GM19372 (cell line): ENCODE data around the gene HAND2.

Experiments used
- ATAC-seq: cut with Tn5 transposase; IDR thresholded peaks from one replicate; pipeline ENCODE4 v1.9.1; 2021; ENCODE audit warnings: mild to moderate bottlenecking, low read depth, moderate library complexity; ENCODE audit not compliant: unreplicated experiment

The HAND2 gene

DNA sequence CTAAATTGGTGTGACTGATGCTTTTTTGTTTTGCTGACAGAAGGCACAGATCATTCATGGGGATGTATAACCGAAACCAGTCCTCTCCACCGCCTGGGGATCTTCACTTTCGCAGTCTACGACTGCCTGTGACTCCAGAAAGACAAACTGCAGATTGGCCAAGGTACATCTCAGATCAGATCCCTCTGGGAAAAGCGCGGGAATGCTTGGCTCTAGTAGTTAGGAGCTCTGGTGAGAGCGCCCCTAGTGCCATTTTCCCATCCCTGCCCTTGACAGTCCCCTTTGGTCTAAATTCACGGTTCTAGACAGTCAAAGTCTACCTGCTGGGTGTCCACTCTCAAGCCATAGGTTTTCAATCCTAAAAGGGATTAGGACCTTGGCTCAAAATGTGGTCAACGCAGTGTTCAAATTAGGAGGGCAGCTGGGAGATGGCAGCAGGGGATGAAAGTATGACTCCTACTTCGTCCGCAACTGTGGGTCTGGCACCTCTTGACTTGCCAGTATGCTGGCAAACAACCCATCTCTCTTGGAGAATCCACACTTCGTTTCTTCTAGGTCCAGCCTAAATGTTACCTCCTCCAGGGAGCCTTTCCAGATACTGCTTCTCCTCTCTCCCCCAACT lies 6.9 kb upstream of the HAND2 start:
- no peak for ATAC-seq

DNA sequence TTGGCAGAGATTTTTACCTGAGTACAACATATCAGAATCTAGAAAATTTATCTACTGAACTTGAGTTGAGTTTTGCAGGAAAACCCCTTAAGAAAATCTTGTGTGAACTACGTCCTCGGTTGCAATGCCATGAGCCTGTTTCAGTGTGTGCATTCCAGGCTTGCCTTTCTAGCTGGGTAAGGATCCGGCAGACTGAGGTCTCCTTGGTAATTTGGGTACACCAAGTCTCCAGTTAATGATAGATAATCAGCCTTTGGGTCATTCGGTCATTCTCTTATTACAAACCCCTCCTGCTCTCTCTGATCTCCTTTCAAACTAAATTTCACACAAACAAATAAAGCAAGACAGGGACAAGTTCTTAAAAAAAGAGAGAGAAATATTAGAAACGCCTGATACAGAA lies 5.9 kb upstream of the HAND2 start:
- ATAC-seq = no peak

DNA sequence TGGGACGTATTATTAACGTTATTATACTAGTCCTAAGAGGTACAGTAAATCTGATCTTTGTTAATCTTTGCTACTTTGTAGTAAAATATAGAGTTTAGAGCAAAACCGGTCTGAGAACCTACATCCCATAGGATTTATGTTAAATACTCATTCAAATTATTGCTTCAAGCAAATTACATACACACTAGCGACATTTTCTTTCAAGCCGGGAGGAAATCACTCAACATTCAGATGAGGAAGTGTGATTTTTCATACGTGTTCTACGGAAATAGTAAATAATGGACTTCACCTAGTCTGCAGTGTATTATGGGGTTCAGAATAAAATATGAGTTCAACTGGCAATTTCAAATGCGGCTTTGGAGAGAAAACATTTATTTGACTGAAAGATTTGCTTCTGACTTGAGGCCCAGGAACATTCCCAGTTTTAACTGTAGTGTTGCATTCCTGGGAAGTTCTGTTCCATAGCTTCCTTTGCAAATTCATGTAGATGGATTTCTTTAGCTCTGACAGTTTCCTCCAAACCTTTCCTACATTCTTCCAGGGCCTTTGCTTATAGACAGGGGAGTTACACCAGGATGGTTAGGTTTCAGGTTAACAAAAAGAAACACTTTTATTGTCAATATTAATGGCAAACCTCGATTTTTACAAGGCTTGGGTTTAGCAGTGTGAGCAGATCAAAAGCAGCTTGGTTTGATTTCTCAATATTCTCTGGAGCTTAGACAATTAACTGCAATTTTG lies 5.3 kb upstream of the HAND2 start:
- ATAC-seq = no peak

DNA sequence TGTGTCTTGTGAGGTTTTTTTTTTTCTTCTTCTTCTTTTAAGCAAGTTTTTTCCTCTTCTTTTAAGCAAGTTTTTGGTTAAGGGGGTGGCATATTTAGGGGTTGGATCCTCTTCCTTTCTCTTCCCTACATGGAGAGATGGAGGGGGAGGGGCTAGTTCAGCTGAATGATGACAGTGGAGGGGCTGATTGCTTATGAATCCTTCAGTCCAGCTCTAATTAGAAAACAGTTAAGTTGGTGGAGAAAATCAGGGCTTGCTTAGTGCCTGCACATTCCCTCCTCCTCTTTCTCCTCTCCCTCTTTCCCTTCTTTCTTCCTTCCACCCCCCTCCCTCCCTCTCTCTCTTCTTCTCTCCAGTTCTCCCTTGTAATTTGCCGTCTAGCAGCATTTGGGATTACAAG lies 4.4 kb upstream of the HAND2 start:
- ATAC-seq = no peak

DNA sequence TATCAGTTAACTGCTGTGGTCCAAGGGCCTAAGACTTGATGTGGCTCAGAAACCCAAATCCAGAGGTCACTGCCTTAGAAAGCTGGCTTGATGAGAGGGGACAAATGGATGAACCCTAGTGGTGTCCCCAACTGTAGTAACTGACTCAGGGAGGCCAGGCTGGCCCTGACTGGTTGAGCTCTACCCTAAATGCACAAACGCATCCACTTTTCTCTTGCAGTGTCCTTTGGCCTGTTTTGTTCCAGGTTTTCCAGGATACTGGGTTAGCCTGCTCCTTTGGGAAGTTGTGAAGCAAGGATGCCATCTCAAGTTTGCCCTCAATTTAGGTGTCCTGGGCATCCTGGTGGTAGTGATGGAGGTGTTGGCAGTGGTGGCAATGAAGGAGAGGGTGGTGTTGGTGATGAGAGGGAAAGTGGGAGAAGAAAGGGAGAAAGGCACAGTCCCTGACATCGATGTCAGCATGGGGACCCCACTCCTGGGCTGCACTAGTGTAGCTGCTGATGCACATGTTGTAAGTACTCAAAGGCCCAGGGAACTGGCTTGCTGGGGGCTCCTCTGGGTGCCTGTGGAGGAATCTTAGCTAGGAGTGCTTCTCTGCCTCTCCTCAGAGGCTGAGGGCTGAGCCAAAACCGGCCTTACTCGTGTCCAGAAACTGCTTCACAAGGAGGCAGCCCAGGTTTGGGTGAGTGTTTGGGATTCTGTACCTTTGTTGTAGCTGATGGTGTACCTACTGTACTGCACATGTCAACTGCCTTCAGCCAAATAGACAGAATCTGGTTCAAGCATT lies 2.9 kb upstream of the HAND2 start:
- no peak for ATAC-seq

DNA sequence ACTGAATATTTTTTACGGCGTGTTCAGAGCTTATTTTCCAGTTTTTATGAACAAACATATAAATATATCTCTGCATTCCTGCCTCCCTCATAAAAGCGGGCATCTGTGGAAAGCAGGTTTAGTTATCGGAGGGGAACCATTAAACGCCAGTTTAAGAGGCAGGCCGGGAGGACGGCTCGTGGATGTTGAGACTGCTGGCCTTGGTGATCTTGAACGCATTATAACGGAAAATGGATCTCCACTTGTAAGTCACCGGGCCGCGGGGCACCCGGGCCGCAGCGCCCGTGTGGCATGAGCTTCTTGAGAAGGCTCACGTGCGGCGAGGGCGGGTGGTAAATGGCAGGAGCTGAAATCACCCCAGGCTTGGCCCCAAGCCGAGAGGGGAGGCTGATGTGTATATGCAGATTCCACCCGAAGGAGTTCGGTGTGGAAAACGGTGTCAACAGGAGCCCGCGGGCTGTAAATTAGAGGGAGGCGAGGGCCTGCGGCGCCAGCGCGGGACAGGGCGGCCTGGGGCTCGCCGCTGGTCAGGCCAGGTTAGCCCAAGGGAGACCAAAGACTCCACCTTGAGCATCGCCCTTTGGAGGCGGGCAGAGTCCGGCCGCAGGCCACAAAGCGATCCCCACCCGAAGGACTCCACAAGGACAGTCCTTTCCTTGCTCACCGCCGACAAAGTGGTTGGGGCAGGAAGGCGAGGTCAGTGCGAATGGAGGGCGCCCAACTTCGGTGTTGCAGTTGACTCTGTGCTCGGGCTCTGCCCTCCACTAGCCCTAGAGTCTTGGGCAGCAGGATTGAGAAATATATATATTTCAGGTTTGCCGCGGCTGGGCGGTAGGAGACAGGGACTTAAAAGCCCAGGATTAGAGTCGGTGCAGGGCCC lies 1.3 kb upstream of the HAND2 start:
- no peak for ATAC-seq

DNA sequence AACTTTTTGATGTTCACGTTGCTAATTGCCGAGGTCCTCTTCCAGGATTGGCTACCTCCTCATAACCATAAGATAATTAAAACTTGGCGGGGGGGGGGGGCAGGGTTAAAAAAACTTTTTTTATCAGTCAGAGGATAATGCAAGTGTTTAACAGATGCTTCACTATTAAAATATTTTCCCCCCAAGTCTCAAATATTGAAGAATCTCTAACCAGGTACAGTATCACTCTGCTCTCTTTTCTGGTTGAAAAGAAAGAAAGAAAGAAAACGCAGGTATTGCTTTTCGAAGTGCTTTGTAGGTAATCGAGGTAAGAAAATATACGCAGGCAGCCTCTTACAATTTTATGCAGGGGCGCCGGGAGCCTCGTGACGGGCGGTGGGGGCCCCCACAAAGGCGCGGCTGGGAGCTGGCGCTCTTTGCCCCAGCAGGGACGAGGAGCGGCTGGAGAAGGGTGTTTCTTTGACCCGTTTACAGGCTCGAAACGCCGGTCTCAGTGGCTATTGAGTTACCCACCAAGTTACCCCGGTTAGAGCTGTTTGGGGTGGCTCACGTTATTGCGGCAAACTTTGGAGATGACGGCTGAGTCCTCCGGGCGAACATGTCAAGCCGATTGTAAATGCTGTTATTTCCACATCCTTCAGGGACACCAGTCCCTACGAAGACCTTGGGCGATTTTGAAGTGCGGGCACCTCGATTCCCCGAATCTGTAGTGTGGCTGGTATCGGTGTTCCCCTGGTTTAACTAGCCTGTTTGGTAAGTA lies 477 bp upstream of the HAND2 start:
- no peak for ATAC-seq

DNA sequence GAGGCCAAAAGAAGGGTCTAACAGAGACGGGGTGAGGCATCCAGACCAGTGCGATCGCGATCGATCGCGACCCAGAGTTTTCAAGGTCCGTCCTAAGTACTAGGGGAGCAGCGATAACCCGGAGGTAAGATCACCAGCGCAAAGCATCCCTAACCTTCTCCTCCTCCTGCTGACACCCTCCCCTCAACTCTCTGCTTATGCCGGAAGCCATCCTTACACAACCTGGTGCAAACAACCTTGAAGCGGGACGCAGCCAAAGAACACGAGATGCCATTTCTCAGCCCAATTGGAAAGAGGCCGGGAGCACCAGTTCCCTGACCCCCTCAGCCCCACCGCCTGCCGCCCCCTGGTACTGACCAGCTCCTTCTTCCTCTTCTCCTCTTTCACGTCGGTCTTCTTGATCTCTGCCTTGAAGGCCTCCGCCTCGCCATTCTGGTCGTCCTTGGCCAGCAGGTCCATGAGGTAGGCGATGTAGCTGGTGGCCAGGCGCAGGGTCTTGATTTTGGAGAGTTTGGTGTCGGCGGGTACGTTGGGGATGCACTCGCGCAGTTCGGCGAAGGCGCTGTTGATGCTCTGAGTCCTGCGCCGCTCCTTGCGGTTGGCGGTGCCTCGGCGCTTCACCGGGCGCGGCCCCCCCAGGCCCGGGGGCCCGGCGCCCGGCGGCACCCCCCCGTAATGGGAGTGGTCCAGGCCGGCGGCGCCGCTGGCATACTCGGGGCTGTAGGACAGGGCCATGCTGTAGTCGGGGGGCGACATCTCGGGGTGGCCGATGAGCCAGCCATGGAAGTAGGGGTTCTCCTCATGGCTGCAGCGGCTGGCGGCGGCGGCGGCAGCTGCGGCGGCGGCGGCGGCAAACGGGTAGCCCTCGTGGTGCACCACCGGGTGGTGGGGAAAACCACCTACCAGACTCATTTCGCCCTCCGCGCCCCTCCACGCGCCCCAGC lies 1.4 kb downstream of the HAND2 start:
- no peak for ATAC-seq

DNA sequence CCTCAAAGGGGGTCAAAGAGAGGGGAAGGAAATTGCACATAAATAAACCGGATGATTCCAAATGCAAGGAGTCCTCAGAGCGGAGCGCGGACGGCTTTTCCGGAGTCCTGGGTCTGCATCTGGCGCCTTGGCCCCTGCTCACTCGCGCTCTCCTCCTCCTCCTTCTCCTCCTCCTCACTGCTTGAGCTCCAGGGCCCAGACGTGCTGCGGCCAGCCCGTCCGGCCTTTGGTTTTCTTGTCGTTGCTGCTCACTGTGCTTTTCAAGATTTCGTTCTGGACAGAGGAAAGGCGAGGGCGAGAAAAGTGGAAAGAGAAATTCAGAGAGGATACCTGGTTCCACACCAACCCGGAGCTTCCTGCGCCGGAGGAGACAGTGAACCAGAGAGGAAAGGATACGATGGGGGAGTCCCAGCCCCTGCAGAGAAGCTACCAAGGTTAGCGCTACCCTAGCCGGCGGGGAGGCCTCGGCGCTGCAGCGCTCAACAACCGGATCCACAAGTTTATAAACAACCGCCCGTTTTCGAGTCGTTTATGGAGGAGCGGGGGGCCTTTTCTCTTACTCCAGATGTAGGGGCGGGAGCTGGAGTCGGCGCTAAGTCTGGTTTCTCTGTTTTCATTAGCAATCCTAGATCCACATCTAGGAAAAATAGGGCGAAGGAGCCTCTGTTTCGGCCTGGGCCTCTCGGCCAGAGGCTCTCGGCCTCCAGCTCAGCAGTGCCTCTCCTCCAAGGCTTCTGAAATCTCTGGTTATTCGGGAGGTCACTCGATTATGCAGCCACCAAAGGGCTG lies 2.7 kb downstream of the HAND2 start:
- no peak for ATAC-seq

DNA sequence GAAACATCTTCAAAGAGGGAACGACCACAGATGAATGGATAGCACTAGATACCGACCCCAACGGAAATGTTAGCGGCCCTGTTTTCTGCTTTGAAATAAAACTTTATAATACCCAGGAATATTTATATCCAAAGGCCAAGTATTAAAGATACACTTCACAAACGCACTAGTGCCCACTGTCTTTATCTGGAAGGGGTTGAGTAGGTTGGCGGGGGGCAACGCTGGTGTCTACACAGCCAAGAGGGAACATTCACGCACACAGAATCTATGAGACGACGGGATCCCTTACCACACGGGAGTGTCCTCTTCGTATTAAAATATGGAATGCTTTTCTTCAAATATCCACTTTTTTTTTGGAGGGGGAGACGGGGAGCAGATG lies 3.3 kb downstream of the HAND2 start:
- no peak for ATAC-seq

DNA sequence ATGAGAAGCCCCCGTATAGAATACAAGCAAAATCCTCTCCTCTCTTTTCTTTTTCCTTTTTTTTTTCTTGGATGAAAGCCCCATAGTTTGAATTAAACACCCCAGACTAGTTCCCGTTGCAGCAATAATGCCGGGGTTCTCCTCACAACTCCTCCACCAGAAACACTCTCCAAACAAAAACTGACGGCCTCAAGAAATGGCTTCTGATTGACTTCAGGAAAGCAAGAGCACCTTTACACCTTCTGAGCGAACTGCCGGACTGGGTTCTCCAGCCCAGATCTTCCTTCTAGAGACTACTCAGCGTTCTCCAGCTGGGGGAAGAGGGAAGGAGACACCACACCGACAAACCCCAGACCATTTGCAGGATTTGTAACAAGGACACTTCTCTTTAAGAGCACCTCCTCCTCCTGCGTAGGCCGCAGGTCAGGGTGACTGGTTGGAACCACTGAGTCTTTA lies 4.0 kb downstream of the HAND2 start:
- ATAC-seq = no peak

DNA sequence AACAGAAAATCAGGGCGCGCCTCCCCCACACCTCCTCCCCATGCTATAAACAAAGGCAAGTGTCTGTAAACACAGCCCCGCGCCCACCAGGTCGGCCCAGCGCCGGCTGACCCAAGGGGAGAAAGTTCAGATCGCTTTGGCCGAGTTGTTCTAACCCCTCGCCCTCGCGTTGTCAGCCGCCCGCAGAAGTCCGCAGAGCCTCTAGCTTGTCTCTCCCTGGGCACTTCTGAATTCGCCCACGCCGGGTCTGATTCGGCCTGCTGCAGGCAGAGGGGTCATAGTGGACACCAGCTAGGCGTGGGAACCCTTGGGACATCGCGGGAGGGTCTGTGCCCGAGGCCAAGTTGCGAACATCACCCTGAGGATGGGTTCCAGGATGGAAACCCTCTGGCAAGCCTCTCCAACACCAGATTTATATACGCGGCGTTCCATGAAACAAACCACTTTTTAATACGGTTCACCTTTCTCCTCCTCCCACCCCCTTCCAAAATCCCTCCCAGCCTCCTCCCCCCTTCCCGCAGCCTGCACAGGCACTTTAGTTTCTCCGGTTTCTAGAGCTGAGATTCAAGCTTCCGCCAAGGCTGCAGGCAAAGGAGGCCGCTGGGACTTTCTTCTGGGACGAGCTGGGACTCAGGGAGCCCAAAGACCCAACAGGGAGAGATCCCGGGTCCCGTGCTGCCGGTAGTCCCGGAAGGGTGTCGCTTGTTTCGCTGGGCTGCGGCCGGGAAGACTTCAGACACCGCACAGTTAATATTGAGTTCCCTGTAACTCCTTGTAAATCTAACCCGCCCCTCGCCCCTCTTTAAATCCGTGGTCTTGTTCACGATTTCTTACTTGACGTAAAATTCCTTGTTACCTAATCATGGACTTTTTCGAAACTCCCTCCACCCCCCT lies 4.7 kb downstream of the HAND2 start:
- ATAC-seq = no peak

DNA sequence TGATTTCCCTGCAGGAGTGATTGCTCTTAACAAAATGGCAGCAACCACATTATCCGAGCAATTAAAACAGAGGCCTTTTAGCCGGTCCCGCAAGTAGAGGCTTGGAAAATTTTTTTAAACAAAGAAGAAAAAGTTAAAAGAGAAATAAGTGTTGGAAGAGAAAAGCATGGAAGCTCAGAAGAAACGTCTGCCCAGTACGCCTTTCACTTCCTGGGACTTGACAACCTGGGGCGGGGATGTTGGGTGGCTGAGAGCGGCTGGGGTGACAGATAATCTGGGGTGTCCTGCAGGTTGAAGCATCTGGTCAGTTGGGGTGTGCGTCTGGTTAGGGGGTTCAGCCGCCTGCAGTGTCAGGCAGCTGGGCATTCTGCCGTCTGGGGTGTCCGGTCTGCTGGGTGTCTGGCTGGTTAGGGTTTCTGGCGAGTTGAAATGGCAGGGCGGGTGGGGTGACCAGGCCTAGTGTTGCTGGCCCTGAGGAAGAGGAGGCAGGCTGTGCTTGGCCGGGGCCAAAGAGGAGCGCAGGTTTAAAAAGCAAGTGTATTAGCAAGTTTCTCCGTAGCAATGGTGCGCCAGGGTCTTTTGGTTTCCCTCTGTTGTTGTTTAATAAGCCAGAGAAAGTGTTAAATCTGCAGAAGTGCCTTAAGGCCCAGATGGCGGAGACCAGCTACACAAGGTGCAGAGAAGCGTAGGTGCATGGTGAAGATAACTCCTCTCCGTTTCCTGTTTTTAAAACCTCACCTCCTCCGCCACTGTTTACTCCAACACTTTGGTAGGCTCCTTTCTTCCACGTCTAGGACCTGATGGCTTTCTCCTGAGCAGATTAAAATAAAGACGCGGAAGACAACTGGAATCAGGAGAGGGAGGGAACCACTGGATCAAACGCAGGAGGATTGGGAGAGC lies 5.6 kb downstream of the HAND2 start:
- ATAC-seq = no peak

DNA sequence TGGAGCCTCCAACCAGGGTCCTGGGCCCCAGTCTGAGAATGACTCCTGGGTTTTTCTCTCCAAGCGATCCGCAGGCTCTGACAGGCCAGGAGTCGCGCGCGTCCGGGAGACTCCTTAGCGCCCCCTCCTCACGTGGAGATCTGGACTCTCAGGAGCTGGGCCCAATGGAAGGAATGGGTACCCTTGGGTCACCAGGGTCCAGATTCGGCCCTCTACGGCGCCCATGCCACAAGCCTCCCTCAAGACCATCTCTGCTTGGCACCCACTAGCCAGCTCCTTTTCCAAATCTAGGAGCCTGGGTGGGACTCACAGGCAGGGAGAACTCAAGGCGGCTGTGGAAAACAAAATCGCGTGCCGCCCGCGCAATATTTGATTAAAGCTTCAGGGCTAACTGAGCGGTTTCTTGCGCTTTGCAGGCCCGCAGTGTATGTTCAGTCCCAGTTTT lies 7.1 kb downstream of the HAND2 start:
- no peak for ATAC-seq

DNA sequence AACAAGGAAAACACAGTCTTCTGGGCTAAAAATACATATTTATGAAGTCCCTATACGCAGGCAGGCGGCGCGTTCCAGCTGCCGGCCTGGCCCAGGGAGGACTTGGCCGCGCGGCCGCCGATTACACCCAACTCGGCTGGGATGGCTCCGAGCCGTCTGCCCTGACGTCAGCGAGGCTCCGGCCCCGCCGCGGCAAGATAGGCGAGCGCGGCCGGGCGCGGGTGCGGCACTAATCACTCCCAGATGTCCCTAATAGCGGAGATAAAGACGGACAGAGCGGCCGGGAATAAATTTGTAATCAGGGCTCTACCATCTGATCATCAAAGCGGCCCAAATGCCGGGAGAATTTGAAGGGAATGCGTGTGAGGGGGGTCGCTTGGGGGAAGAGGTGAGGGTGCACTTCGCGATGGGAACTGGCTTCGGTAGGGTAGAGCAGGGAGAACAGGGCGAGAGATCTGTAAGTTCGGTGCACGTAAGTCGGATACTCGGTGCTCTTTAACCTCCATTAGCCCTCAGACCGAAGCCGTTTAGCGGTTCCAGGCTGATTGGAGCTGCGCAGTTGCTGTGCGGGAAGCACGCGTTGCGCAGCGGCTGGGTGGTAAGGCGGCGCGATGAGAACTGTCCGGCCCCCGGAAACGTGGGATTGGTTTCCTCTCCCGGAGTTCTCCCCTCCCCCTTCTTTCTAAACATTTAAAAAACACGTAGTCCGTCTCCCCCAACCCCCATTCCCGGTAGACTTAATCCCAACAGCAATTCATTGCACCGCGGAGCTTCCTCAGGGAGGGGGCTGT lies 7.7 kb downstream of the HAND2 start:
- ATAC-seq = no peak
